ENCODE measurements around the gene SUMF2.
A peak's percentile ranks its signal among the peaks of the same experiment; 100 is the strongest.

SUMF2 gene

DNA sequence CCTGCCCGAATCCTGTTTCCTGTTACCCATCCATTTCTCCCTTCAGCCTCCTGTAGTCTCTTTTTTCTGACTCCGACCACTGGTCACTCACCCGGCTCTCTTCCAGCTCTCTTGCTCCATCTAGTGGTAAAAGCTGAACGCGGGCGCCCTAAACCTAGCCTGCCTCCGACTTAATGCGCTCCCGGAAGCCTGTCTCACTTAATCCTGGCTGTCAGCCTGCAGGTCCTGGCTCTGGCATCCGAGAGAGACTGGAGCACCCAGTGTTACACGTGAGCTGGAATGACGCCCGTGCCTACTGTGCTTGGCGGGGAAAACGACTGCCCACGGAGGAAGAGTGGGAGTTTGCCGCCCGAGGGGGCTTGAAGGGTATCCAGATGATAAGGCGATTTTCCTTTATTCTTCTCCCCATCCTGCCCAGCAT lies 10.3 kb downstream of the SUMF2 start (continued):
- TF ChIP-seq ZNF561 (tag by site-specific recombination; IDR thresholded peaks at IDR 0.05; ENCODE audit: borderline replicate concordance): no peak
- no peak for TF ChIP-seq IKZF3 (tag by site-specific recombination; IDR thresholded peaks at IDR 0.05)
- TF ChIP-seq ZNF555 (tag by site-specific recombination; conservative IDR thresholded peaks at IDR 0.05): no peak
- peak; percentile 67 for TF ChIP-seq ZBTB17 (tag by site-specific recombination; IDR thresholded peaks at IDR 0.05)
- no peak for TF ChIP-seq ZNF155 (tag by site-specific recombination; IDR thresholded peaks at IDR 0.05)
- no peak for TF ChIP-seq SP2 (tag by site-specific recombination; IDR thresholded peaks at IDR 0.05)
- TF ChIP-seq ZNF660 (tag by site-specific recombination; IDR thresholded peaks at IDR 0.05): 0 out of 2 replicates have a peak, but pooled peaks have one; percentile 21
- TF ChIP-seq, protein P1, sequence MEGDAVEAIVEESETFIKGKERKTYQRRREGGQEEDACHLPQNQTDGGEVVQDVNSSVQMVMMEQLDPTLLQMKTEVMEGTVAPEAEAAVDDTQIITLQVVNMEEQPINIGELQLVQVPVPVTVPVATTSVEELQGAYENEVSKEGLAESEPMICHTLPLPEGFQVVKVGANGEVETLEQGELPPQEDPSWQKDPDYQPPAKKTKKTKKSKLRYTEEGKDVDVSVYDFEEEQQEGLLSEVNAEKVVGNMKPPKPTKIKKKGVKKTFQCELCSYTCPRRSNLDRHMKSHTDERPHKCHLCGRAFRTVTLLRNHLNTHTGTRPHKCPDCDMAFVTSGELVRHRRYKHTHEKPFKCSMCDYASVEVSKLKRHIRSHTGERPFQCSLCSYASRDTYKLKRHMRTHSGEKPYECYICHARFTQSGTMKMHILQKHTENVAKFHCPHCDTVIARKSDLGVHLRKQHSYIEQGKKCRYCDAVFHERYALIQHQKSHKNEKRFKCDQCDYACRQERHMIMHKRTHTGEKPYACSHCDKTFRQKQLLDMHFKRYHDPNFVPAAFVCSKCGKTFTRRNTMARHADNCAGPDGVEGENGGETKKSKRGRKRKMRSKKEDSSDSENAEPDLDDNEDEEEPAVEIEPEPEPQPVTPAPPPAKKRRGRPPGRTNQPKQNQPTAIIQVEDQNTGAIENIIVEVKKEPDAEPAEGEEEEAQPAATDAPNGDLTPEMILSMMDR (tag by site-specific recombination; IDR thresholded peaks at IDR 0.05): peak; percentile 72
- TF ChIP-seq ZIC2 (tag by site-specific recombination; IDR thresholded peaks at IDR 0.05): no peak
- no peak for TF ChIP-seq ZNF777 (tag by site-specific recombination; IDR thresholded peaks at IDR 0.05; ENCODE audit: borderline replicate concordance)
- no peak for TF ChIP-seq SP3 (tag by site-specific recombination; IDR thresholded peaks at IDR 0.05)
- TF ChIP-seq HOXC10 (CRISPR knock-in tag; IDR thresholded peaks at IDR 0.05): no peak
- TF ChIP-seq GFI1B (tag by site-specific recombination; IDR thresholded peaks at IDR 0.05): no peak
- TF ChIP-seq, protein P2, sequence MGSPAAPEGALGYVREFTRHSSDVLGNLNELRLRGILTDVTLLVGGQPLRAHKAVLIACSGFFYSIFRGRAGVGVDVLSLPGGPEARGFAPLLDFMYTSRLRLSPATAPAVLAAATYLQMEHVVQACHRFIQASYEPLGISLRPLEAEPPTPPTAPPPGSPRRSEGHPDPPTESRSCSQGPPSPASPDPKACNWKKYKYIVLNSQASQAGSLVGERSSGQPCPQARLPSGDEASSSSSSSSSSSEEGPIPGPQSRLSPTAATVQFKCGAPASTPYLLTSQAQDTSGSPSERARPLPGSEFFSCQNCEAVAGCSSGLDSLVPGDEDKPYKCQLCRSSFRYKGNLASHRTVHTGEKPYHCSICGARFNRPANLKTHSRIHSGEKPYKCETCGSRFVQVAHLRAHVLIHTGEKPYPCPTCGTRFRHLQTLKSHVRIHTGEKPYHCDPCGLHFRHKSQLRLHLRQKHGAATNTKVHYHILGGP (tag by site-specific recombination; IDR thresholded peaks at IDR 0.05): no peak
- TF ChIP-seq, protein P3, sequence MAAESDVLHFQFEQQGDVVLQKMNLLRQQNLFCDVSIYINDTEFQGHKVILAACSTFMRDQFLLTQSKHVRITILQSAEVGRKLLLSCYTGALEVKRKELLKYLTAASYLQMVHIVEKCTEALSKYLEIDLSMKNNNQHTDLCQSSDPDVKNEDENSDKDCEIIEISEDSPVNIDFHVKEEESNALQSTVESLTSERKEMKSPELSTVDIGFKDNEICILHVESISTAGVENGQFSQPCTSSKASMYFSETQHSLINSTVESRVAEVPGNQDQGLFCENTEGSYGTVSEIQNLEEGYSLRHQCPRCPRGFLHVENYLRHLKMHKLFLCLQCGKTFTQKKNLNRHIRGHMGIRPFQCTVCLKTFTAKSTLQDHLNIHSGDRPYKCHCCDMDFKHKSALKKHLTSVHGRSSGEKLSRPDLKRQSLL (tag by site-specific recombination; IDR thresholded peaks at IDR 0.05): no peak
- TF ChIP-seq ZNF214 (tag by site-specific recombination; IDR thresholded peaks at IDR 0.05; ENCODE audit: borderline replicate concordance): no peak
- TF ChIP-seq ZNF416 (tag by site-specific recombination; IDR thresholded peaks at IDR 0.05): no peak
- TF ChIP-seq ZNF23 (tag by site-specific recombination; IDR thresholded peaks at IDR 0.05; ENCODE audit: borderline replicate concordance): no peak
- TF ChIP-seq ZNF335 (tag by site-specific recombination; conservative IDR thresholded peaks at IDR 0.05): no peak
- 0 out of 2 replicates have a peak, but pooled peaks have one; percentile 48 for TF ChIP-seq ZNF76 (tag by site-specific recombination; IDR thresholded peaks at IDR 0.05; ENCODE audit: borderline replicate concordance, low read depth)
- no peak for TF ChIP-seq ZNF585B (tag by site-specific recombination; IDR thresholded peaks at IDR 0.05)
- no peak for TF ChIP-seq KLF10 (tag by site-specific recombination; IDR thresholded peaks at IDR 0.05)
- TF ChIP-seq, protein P4, sequence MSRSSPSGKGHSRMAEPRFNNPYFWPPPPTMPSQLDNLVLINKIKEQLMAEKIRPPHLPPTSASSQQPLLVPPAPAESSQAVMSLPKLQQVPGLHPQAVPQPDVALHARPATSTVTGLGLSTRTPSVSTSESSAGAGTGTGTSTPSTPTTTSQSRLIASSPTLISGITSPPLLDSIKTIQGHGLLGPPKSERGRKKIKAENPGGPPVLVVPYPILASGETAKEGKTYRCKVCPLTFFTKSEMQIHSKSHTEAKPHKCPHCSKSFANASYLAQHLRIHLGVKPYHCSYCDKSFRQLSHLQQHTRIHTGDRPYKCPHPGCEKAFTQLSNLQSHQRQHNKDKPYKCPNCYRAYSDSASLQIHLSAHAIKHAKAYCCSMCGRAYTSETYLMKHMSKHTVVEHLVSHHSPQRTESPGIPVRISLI (tag by site-specific recombination; IDR thresholded peaks at IDR 0.05): no peak
- TF ChIP-seq GLIS1 (tag by site-specific recombination; IDR thresholded peaks at IDR 0.05): no peak
- no peak for TF ChIP-seq ZBTB21 (tag by site-specific recombination; IDR thresholded peaks at IDR 0.05)
- TF ChIP-seq ZSCAN23 (tag by site-specific recombination; IDR thresholded peaks at IDR 0.05): no peak
- TF ChIP-seq, protein P5, sequence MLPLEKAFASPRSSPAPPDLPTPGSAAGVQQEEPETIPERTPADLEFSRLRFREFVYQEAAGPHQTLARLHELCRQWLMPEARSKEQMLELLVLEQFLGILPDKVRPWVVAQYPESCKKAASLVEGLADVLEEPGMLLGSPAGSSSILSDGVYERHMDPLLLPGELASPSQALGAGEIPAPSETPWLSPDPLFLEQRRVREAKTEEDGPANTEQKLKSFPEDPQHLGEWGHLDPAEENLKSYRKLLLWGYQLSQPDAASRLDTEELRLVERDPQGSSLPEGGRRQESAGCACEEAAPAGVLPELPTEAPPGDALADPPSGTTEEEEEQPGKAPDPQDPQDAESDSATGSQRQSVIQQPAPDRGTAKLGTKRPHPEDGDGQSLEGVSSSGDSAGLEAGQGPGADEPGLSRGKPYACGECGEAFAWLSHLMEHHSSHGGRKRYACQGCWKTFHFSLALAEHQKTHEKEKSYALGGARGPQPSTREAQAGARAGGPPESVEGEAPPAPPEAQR (tag by site-specific recombination; IDR thresholded peaks at IDR 0.05): no peak
- no peak for TF ChIP-seq ZNF529 (tag by site-specific recombination; IDR thresholded peaks at IDR 0.05; ENCODE audit: insufficient replicate concordance)
- TF ChIP-seq ZNF24 (tag by site-specific recombination; IDR thresholded peaks at IDR 0.05): no peak
- TF ChIP-seq, protein P6, sequence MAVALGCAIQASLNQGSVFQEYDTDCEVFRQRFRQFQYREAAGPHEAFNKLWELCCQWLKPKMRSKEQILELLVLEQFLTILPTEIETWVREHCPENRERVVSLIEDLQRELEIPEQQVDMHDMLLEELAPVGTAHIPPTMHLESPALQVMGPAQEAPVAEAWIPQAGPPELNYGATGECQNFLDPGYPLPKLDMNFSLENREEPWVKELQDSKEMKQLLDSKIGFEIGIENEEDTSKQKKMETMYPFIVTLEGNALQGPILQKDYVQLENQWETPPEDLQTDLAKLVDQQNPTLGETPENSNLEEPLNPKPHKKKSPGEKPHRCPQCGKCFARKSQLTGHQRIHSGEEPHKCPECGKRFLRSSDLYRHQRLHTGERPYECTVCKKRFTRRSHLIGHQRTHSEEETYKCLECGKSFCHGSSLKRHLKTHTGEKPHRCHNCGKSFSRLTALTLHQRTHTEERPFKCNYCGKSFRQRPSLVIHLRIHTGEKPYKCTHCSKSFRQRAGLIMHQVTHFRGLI (tag by site-specific recombination; IDR thresholded peaks at IDR 0.05): no peak
- TF ChIP-seq, protein P7, sequence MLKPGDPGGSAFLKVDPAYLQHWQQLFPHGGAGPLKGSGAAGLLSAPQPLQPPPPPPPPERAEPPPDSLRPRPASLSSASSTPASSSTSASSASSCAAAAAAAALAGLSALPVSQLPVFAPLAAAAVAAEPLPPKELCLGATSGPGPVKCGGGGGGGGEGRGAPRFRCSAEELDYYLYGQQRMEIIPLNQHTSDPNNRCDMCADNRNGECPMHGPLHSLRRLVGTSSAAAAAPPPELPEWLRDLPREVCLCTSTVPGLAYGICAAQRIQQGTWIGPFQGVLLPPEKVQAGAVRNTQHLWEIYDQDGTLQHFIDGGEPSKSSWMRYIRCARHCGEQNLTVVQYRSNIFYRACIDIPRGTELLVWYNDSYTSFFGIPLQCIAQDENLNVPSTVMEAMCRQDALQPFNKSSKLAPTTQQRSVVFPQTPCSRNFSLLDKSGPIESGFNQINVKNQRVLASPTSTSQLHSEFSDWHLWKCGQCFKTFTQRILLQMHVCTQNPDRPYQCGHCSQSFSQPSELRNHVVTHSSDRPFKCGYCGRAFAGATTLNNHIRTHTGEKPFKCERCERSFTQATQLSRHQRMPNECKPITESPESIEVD (tag by site-specific recombination; IDR thresholded peaks at IDR 0.05): no peak
- no peak for TF ChIP-seq ZNF354C (tag by site-specific recombination; IDR thresholded peaks at IDR 0.05; ENCODE audit: borderline replicate concordance, low read depth)

All from HEK293 (cell line).